ENCODE data around the gene BICC1. TPM values are rescaled to one million over a fixed set of nuclear protein-coding genes. Genes with fewer than 3 reads are reported as not detected.

The BICC1 gene
- total and polyA plus RNA-seq, 2 of the 4 experiments (the other 2 are of a cell fraction), result 5.7 to 42.5 TPM

GRCh38 chr10:58651040-58651439, 138.4 kb downstream of the BICC1 start:
- H3K4me2 ChIP-seq (ENCODE audit: low read depth, low read length), result peak overlapping the region; percentile 43
- peak overlapping the region; percentile 17 for H2BK5ac ChIP-seq (ENCODE audit: low read depth, low read length, poor library complexity, severe bottlenecking)
- peak overlapping the region in 1 of 2 experiments; percentile 19; a peak in 1 of 4 replicates for H4K8ac ChIP-seq (ENCODE audit: low read depth in 2 of 2, low read length in 2 of 2)
- POLR2A ChIA-PET (ENCODE audit: unreplicated experiment), result no interaction called here
- H3K23ac ChIP-seq (ENCODE audit: low read depth, low read length), result peak overlapping the region; percentile 44; the same call in 1 of the 2 replicates
- H3K36me3 ChIP-seq (ENCODE audit: control insufficient read depth, insufficient read depth, low read length), result 0 out of 2 replicates have a peak, but pooled peaks cover 2% of the 10 kb centered on the region
- H3K56ac ChIP-seq (ENCODE audit: extremely low read depth, insufficient read depth, low read length), result no peak overlapping the region
- WGBS, 2 experiments (ENCODE audit: extremely low coverage in 2 of 2, insufficient read length in 1 of 2), result 0% methylated on average over 2 of the region's 5 CpGs; no CpG with 5 or more reads in 1 of the 2 experiments
- TF ChIP-seq, protein P1, sequence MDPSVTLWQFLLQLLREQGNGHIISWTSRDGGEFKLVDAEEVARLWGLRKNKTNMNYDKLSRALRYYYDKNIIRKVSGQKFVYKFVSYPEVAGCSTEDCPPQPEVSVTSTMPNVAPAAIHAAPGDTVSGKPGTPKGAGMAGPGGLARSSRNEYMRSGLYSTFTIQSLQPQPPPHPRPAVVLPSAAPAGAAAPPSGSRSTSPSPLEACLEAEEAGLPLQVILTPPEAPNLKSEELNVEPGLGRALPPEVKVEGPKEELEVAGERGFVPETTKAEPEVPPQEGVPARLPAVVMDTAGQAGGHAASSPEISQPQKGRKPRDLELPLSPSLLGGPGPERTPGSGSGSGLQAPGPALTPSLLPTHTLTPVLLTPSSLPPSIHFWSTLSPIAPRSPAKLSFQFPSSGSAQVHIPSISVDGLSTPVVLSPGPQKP (IDR thresholded peaks at IDR 0.05; ENCODE audit: borderline replicate concordance, low read depth, low read length), result no peak
- TF ChIP-seq CEBPB (IDR thresholded peaks at IDR 0.05; ENCODE audit: low read depth, low read length) (no peak), POLR2A (IDR thresholded peaks at IDR 0.05; ENCODE audit: low read depth, low read length) (no peak), FOS (IDR thresholded peaks at IDR 0.05; ENCODE audit: low read depth, low read length) (no peak), RFX5 (IDR thresholded peaks at IDR 0.05; ENCODE audit: low read depth, low read length) (no peak), NFE2L2 (IDR thresholded peaks at IDR 0.05; ENCODE audit: low read depth, low read length) (no peak), BHLHE40 (IDR thresholded peaks at IDR 0.05; ENCODE audit: low read depth, low read length) (no peak), CHD1 (IDR thresholded peaks at IDR 0.05; ENCODE audit: low read depth, low read length) (no peak), MAFK (IDR thresholded peaks at IDR 0.05; ENCODE audit: low read depth, low read length) (no peak), USF2 (IDR thresholded peaks at IDR 0.05; ENCODE audit: low read depth, low read length) (no peak), RAD21 (IDR thresholded peaks at IDR 0.05; ENCODE audit: low read length) (no peak), RCOR1 (IDR thresholded peaks at IDR 0.05; ENCODE audit: insufficient replicate concordance, low read length) (no peak), MAZ (IDR thresholded peaks at IDR 0.05; ENCODE audit: borderline replicate concordance, low read depth, low read length) (no peak)
- TF ChIP-seq, protein P2, sequence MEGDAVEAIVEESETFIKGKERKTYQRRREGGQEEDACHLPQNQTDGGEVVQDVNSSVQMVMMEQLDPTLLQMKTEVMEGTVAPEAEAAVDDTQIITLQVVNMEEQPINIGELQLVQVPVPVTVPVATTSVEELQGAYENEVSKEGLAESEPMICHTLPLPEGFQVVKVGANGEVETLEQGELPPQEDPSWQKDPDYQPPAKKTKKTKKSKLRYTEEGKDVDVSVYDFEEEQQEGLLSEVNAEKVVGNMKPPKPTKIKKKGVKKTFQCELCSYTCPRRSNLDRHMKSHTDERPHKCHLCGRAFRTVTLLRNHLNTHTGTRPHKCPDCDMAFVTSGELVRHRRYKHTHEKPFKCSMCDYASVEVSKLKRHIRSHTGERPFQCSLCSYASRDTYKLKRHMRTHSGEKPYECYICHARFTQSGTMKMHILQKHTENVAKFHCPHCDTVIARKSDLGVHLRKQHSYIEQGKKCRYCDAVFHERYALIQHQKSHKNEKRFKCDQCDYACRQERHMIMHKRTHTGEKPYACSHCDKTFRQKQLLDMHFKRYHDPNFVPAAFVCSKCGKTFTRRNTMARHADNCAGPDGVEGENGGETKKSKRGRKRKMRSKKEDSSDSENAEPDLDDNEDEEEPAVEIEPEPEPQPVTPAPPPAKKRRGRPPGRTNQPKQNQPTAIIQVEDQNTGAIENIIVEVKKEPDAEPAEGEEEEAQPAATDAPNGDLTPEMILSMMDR (conservative IDR thresholded peaks at IDR 0.05; ENCODE audit: low read depth, low read length), result no peak
- H3K14ac ChIP-seq (replicated peaks; ENCODE audit: low read depth, low read length), result peak overlapping the region; percentile 31; the same call in 1 of the 2 replicates
- peak overlapping the region; percentile 50 for H2AFZ ChIP-seq (replicated peaks; ENCODE audit: low read length, poor library complexity)
- H3K79me1 ChIP-seq (ENCODE audit: low read depth in 1 of 2, low read length in 2 of 2), result peaks cover 28 to 34% of the 10 kb centered on the region in 2 experiments
- peak overlapping the region; percentile 38 for H3K4ac ChIP-seq (ENCODE audit: low read depth, low read length)
- H4K91ac ChIP-seq (ENCODE audit: insufficient read depth, low read depth, low read length), result no peak overlapping the region; the same call in 1 of the 2 replicates
- H4K5ac ChIP-seq (ENCODE audit: low read depth, low read length), result no peak overlapping the region; the same call in 1 of the 2 replicates
- peak overlapping the region; percentile 77 for H3K18ac ChIP-seq (ENCODE audit: low read depth, low read length)
- DNase-seq (peak; percentile 34), ATAC-seq (ENCODE audit: low read depth) (peak; percentile 46)
- peak overlapping the region; percentile 22; the same call in 1 of the 2 replicates for H2BK20ac ChIP-seq (ENCODE audit: low read depth, low read length)
- peak overlapping the region; percentile 5; the same call in 1 of the 2 replicates for H3K27ac ChIP-seq (ENCODE audit: insufficient read depth, low read length)
- no peaks in the 10 kb centered on the region for H3K27me3 ChIP-seq (ENCODE audit: control insufficient read depth, insufficient read depth, low read length)
- peaks cover 4% of the 10 kb centered on the region for H3K9me1 ChIP-seq (ENCODE audit: insufficient read depth, low read length)
- CTCF ChIA-PET, result interaction anchor here (0.7 to 1.3 kb wide), 3 partner anchors 10 to 237 kb away, joined by 3 read pairs; no protein-coding TSS in a partner anchor
- peak overlapping the region; percentile 51; the same call in 1 of the 2 replicates for H2BK120ac ChIP-seq (ENCODE audit: low read depth, low read length)
- H2BK15ac ChIP-seq (ENCODE audit: low read depth, low read length), result peak overlapping the region; percentile 47; the same call in 1 of the 3 replicates
- no peak overlapping the region for H2AK9ac ChIP-seq (replicated peaks; ENCODE audit: low read depth, low read length, poor library complexity)
- H4K20me1 ChIP-seq (ENCODE audit: insufficient read depth, low read length), result peaks cover 5% of the 10 kb centered on the region; the same call in 1 of the 2 replicates
- BruUV-seq (replicated peaks), result no TSS peak
- no peaks in the 10 kb centered on the region for H3K9me3 ChIP-seq (ENCODE audit: control insufficient read depth, insufficient read depth, low read length)
- in situ Hi-C loops (cut with MboI; ENCODE audit: low sequenced_read_pairs) (no loop called here), dilution Hi-C loops (cut with HindIII; ENCODE audit: low sequenced_read_pairs, unreplicated experiment) (no loop called here), intact Hi-C loops (cut with micrococcal nuclease) (no loop called here)
- peak overlapping the region; percentile 23; the same call in 1 of the 2 replicates for H3K9ac ChIP-seq (ENCODE audit: low read depth, low read length)
- no peak overlapping the region for H3K4me3 ChIP-seq (ENCODE audit: insufficient read depth, low read depth, low read length)
- H2AK5ac ChIP-seq (ENCODE audit: low read depth, low read length), result peak overlapping the region; percentile 75; the same call in 1 of the 2 replicates
- H3K4me1 ChIP-seq (ENCODE audit: control insufficient read depth, insufficient read depth, low read length), result peaks cover 18% of the 10 kb centered on the region

Measured in IMR-90 (cell line).